ENCODE data around the gene JAZF1. TPM values are rescaled to one million over a fixed set of nuclear protein-coding genes. Genes with fewer than 3 reads are reported as not detected.

Gene JAZF1
- total and polyA plus RNA-seq, 2 of the 8 experiments (the other 6 are each of a cell fraction or from before 2014, with no cell fraction given): 2.6 to 21.8 TPM

- no peak for TF ChIP-seq MAX (IDR thresholded peaks at IDR 0.05)
- no peak for TF ChIP-seq MAFK (IDR thresholded peaks at IDR 0.05; ENCODE audit: low read depth, low read length)
- TF ChIP-seq SP4 (IDR thresholded peaks at IDR 0.05; ENCODE audit: low read length): no peak
- TF ChIP-seq CHD1 (IDR thresholded peaks at IDR 0.05; ENCODE audit: low read depth, low read length): no peak
- no peak for TF ChIP-seq ZNF274 (IDR thresholded peaks at IDR 0.05; ENCODE audit: borderline replicate concordance, extremely low read depth, low read length)
- no peak for TF ChIP-seq JUN (IDR thresholded peaks at IDR 0.05; ENCODE audit: low read depth, low read length)
- TF ChIP-seq SAP30 (IDR thresholded peaks at IDR 0.05; ENCODE audit: insufficient read depth, insufficient replicate concordance, low read length): no peak
Measured at GRCh38 chr7:27976531-27976930, 204.1 kb downstream of the JAZF1 start (continued).

Data from H1 (cell line).